HCT116 (cell line): Measurements from ENCODE around the gene AR. TPM values are rescaled to one million over a fixed set of nuclear protein-coding genes. Genes with fewer than 3 reads are reported as not detected.

Source experiments
- ATAC-seq: fragments of 200-7000 bp; cut with Tn5 transposase; 2 replicates; pipeline ENCODE4 v1.9.1; 2020; ENCODE audit warnings: mild to moderate bottlenecking, moderate library complexity
- BruUV-seq: library from RNA; stranded (reverse); fragments of 400-500 nt; replicated peaks from 2 replicates; lab custom pipeline; 2021; lab: Mats Ljungman, UMichigan
- CTCF ChIA-PET: fragments of 300-600 bp; sonication (Branson Sonifier 250); formaldehyde crosslinking; loops from one replicate; lab custom pipeline; 2021; ENCODE audit warnings: antibody characterized with exemption; lab: Charles Lee
- POLR2A ChIA-PET: fragments of 300-600, 350-600 bp; sonication (Branson Sonifier 250); formaldehyde crosslinking; loops from one replicate; lab custom pipeline; 2021; ENCODE audit warnings: antibody characterized with exemption; lab: Charles Lee
- RAD21 ChIA-PET, 2 experiments: fragments of 300-600 bp; sonication (Branson Sonifier 250); formaldehyde crosslinking; loops; one replicate each; lab custom pipeline; 2023; ENCODE audit warnings: low total read pairs in 2 of 2; ENCODE audit not compliant: uncharacterized antibody in 2 of 2, unreplicated experiment in 2 of 2, low non-redundant PET in 1 of 2; lab: Charles Lee
- DNase-seq: peaks from one replicate; pipeline ENCODE4 v3.0.0-alpha.2; 2010; ENCODE audit warnings: low read depth, low spot score
- H2AFZ ChIP-seq: fragments of 200-600 bp; shearing (Covaris generic), sonication (generic); 2 replicates; pipeline ENCODE4 v1.6.1; 2017; ENCODE audit warnings: low read depth, mixed run types, mixed read lengths, antibody characterized with exemption, low read length; ENCODE audit not compliant: poor library complexity, severe bottlenecking
- H3K27ac ChIP-seq: 2 replicates; pipeline ENCODE4 v1.5.1; 2012; ENCODE audit warnings: low read depth, low read length
- H3K27me3 ChIP-seq: fragments of 200-600 bp; sonication (generic); 2 replicates; pipeline ENCODE4 v1.6.1; 2016; ENCODE audit warnings: mixed run types, low read length, mixed read lengths; ENCODE audit not compliant: insufficient read depth
- H3K36me3 ChIP-seq, 2 experiments: fragments of 200-500 bp in 1 of 2; fragments of 200-600 bp in 1 of 2; sonication (Bioruptor generic) in 1 of 2; sonication (generic) in 1 of 2; 2 replicates each; pipeline versions ENCODE4 v1.5.1 to v1.6.1; 2014 to 2016; ENCODE audit warnings: low read length in 2 of 2, inconsistent platforms in 1 of 2, mixed read lengths in 1 of 2, mixed run types in 1 of 2; ENCODE audit not compliant: insufficient read depth in 2 of 2, control insufficient read depth in 1 of 2
- H3K4me1 ChIP-seq, 2 experiments: fragments of 200-600 bp in 1 of 2; sonication (generic) in 1 of 2; 2 replicates each; pipeline versions ENCODE4 v1.5.1 to v1.6.1; 2012 to 2017; ENCODE audit warnings: low read length in 2 of 2, inconsistent platforms in 1 of 2, mild to moderate bottlenecking in 1 of 2, mixed read lengths in 1 of 2, mixed run types in 1 of 2, moderate library complexity in 1 of 2; ENCODE audit not compliant: insufficient read depth in 2 of 2, control insufficient read depth in 1 of 2
- H3K4me2 ChIP-seq: fragments of 200-600 bp; sonication (generic); 2 replicates; pipeline ENCODE4 v1.6.1; 2017; ENCODE audit warnings: mixed run types, low read length, mixed read lengths
- H3K4me3 ChIP-seq, 2 experiments: fragments of 200-600 bp in 1 of 2; sonication (generic) in 1 of 2; replicated peaks in 1 of 2; 2 replicates each; pipeline ENCODE4 v1.5.1; 2011 to 2016; ENCODE audit warnings: low read length in 2 of 2, control low read depth in 1 of 2, low read depth in 1 of 2, mild to moderate bottlenecking in 1 of 2, mixed read lengths in 1 of 2, mixed run types in 1 of 2
- H3K79me2 ChIP-seq: fragments of 200-600 bp; sonication (generic); 2 replicates; pipeline ENCODE4 v1.6.1; 2017; ENCODE audit warnings: mild to moderate bottlenecking, mixed run types, low read length, moderate library complexity, mixed read lengths; ENCODE audit not compliant: insufficient read depth
- H3K9ac ChIP-seq: fragments of 200-600 bp; sonication (generic); 2 replicates; pipeline ENCODE4 v1.6.1; 2016; ENCODE audit warnings: low read length, mixed read lengths
- H3K9me2 ChIP-seq: fragments of 200-600 bp; sonication (generic), shearing (Covaris generic); 2 replicates; pipeline ENCODE4 v1.6.1; 2017; ENCODE audit warnings: mixed run types, mild to moderate bottlenecking, moderate library complexity; ENCODE audit not compliant: insufficient read depth
- H3K9me3 ChIP-seq, 2 experiments: fragments of 200-500 bp in 1 of 2; fragments of 200-600 bp in 1 of 2; sonication (Bioruptor generic) in 1 of 2; sonication (generic) in 1 of 2; 2 replicates each; pipeline ENCODE4 v1.6.1; 2014 to 2017; ENCODE audit warnings: low read length in 2 of 2, mixed read lengths in 2 of 2, inconsistent platforms in 1 of 2, low read depth in 1 of 2, mild to moderate bottlenecking in 1 of 2, mixed run types in 1 of 2, moderate library complexity in 1 of 2; ENCODE audit not compliant: control insufficient read depth in 1 of 2, insufficient read depth in 1 of 2
- H4K20me1 ChIP-seq: fragments of 200-600 bp; sonication (generic), shearing (Covaris generic); 2 replicates; pipeline ENCODE4 v1.6.1; 2017; ENCODE audit warnings: mixed run types, mild to moderate bottlenecking, moderate library complexity; ENCODE audit not compliant: insufficient read depth
- ATF3 ChIP-seq: IDR thresholded peaks from 2 replicates; pipeline ENCODE4 v1.6.1; 2012
- CBX3 ChIP-seq: IDR thresholded peaks from 2 replicates; pipeline ENCODE4 v1.6.1; 2012; ENCODE audit warnings: low read depth
- FOSL1 ChIP-seq: IDR thresholded peaks from 2 replicates; pipeline ENCODE4 v1.6.1; 2012; ENCODE audit warnings: low read depth
- JUND ChIP-seq: IDR thresholded peaks from 2 replicates; pipeline ENCODE4 v1.6.1; 2012
- POLR2AphosphoS5 ChIP-seq: IDR thresholded peaks from 2 replicates; pipeline ENCODE4 v1.6.1; 2011; ENCODE audit warnings: mild to moderate bottlenecking, low read depth, low read length, moderate library complexity
- RAD21 ChIP-seq: IDR thresholded peaks from 2 replicates; pipeline ENCODE4 v1.6.1; 2012; ENCODE audit warnings: low read depth, mild to moderate bottlenecking
- REST ChIP-seq: IDR thresholded peaks from 2 replicates; pipeline ENCODE4 v1.6.1; 2012; ENCODE audit warnings: low read depth
- SP1 ChIP-seq: IDR thresholded peaks from 2 replicates; pipeline ENCODE4 v1.6.1; 2012; ENCODE audit warnings: low read depth
- SRF ChIP-seq: IDR thresholded peaks from 2 replicates; pipeline ENCODE4 v1.6.1; 2012; ENCODE audit warnings: low read depth
- YY1 ChIP-seq: IDR thresholded peaks from 2 replicates; pipeline ENCODE4 v1.6.1; 2011; ENCODE audit warnings: low read length, low read depth, moderate library complexity, mild to moderate bottlenecking; ENCODE audit not compliant: insufficient replicate concordance; ENCODE audit errors: extremely low read depth
- ZFX ChIP-seq: fragments of 450-650 bp; IDR thresholded peaks from 2 replicates; pipeline ENCODE4 v1.6.1; 2017
- ZNF274 ChIP-seq: fragments of 200-500 bp; sonication (Bioruptor generic); IDR thresholded peaks from 2 replicates; pipeline ENCODE4 v1.6.1; 2014; ENCODE audit warnings: mild to moderate bottlenecking, low read depth, low read length, inconsistent platforms
- intact Hi-C: fragments of 100-400 bp; cut with micrococcal nuclease; formaldehyde crosslinking; loops from 2 replicates; pipeline ENCODE4 v1.10.0; 2022
- total RNA-seq: library from RNA; stranded (reverse); gene quantifications from one replicate; pipeline ENCODE4 v1.2.1, GENCODE V29; 2021; ENCODE audit not compliant: unreplicated experiment
- TF ChIP-seq, protein P1 (sequence below): IDR thresholded peaks from 2 replicates; pipeline ENCODE4 v1.6.1; 2011; ENCODE audit warnings: mild to moderate bottlenecking, low read length, moderate library complexity; ENCODE audit not compliant: insufficient replicate concordance; ENCODE audit errors: extremely low read depth

Gene AR
- total RNA-seq, 1 experiment from 2014 or later = 0.02 TPM

GRCh38 chrX:67607466-67607865, 63.6 kb downstream of the AR start:
- Histone ChIP-seq H3K4me3 (no peak overlapping the region), H3K79me2 (no peaks in the 10 kb centered on the region), H4K20me1 (no peaks in the 10 kb centered on the region), H3K27ac (no peak overlapping the region), H3K27me3 (no peaks in the 10 kb centered on the region), H3K36me3 (no peaks in the 10 kb centered on the region), H3K9me2 (no peaks in the 10 kb centered on the region), H3K9me3 (no peaks in the 10 kb centered on the region), H2AFZ (no peak overlapping the region), H3K9ac (no peak overlapping the region), H3K4me1 (no peaks in the 10 kb centered on the region), H3K4me2 (no peak overlapping the region)
- RAD21 ChIA-PET = no interaction called here
- CTCF ChIA-PET = no interaction called here
- POLR2A ChIA-PET = no interaction called here
- TF ChIP-seq SRF = no peak
- no peak for DNase-seq
- ATAC-seq = no peak
- BruUV-seq = no TSS peak
- intact Hi-C loops = no loop called here

DNA sequence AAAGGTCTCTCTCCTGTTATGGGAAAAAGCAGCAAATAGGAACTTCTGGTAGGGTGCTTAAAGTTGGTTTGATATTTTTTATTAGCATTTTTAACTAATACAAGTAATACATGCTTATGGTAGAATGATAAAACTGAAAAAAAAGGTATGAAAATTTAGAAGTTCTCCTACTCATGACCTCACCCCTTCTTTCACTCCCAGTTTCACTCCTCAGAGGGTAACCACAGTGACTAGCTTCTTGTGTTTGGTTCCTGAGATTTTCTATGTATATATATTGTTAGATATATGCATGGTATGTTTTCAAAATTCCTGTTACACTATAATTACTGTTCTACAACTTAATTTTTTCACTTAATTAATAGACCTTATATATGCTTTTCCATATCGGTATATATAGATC, 66.5 kb downstream of the AR start:
- Histone ChIP-seq H3K9me3 (no peaks in the 10 kb centered on the region), H3K4me2 (no peak overlapping the region), H3K27ac (no peak overlapping the region), H2AFZ (no peak overlapping the region), H4K20me1 (no peaks in the 10 kb centered on the region), H3K27me3 (no peaks in the 10 kb centered on the region), H3K4me1 (no peaks in the 10 kb centered on the region), H3K36me3 (no peaks in the 10 kb centered on the region), H3K9ac (no peak overlapping the region), H3K4me3 (no peak overlapping the region), H3K9me2 (no peaks in the 10 kb centered on the region), H3K79me2 (no peaks in the 10 kb centered on the region)
- ChIA-PET CTCF (no interaction called here), RAD21 (no interaction called here), POLR2A (no interaction called here)
- DNase-seq = no peak
- ATAC-seq = no peak
- TF ChIP-seq RAD21 (no peak), YY1 (no peak), ZNF274 (no peak), ZFX (no peak), SP1 (no peak), JUND (no peak), REST (no peak), ATF3 (no peak), POLR2AphosphoS5 (no peak), CBX3 (no peak), FOSL1 (no peak)
- TF ChIP-seq, protein P1, sequence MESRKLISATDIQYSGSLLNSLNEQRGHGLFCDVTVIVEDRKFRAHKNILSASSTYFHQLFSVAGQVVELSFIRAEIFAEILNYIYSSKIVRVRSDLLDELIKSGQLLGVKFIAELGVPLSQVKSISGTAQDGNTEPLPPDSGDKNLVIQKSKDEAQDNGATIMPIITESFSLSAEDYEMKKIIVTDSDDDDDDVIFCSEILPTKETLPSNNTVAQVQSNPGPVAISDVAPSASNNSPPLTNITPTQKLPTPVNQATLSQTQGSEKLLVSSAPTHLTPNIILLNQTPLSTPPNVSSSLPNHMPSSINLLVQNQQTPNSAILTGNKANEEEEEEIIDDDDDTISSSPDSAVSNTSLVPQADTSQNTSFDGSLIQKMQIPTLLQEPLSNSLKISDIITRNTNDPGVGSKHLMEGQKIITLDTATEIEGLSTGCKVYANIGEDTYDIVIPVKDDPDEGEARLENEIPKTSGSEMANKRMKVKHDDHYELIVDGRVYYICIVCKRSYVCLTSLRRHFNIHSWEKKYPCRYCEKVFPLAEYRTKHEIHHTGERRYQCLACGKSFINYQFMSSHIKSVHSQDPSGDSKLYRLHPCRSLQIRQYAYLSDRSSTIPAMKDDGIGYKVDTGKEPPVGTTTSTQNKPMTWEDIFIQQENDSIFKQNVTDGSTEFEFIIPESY = no peak
- intact Hi-C loops = no loop called here
- no TSS peak for BruUV-seq
